HAP-1 (cell line): ENCODE measurements around the gene FYTTD1.

Experiments used
- DNase-seq, 2 experiments: peaks; one replicate each; pipeline ENCODE4 v3.0.0-alpha.2; 2016 to 2020; ENCODE audit warnings: low spot score in 2 of 2
- H3K27me3 ChIP-seq: fragments of 250-450 bp; sonication (Bioruptor Pico); 2 replicates; pipeline ENCODE4 v1.5.1; 2020; ENCODE audit warnings: low read depth, mild to moderate bottlenecking, moderate library complexity
- H3K36me3 ChIP-seq: fragments of 250-450 bp; sonication (Bioruptor Pico); replicated peaks from 2 replicates; pipeline ENCODE4 v1.5.1; 2020; ENCODE audit warnings: mild to moderate bottlenecking
- H3K4me1 ChIP-seq: fragments of 250-450 bp; sonication (Bioruptor Pico); 2 replicates; pipeline ENCODE4 v1.5.1; 2020; ENCODE audit warnings: mild to moderate bottlenecking
- H3K4me3 ChIP-seq: fragments of 250-450 bp; sonication (Bioruptor Pico); 2 replicates; pipeline ENCODE4 v1.5.1; 2020; ENCODE audit warnings: mild to moderate bottlenecking, moderate library complexity
- H3K9me3 ChIP-seq: fragments of 250-450 bp; sonication (Bioruptor Pico); 2 replicates; pipeline ENCODE4 v1.5.1; 2020; ENCODE audit warnings: mild to moderate bottlenecking, moderate library complexity
- in situ Hi-C: fragments of 300-500 bp; cut with MboI; formaldehyde crosslinking; loops from 3 replicates; pipeline ENCODE4 v1.14.3; 2020; ENCODE audit warnings: low sequenced_read_pairs, inconsistent platforms, mixed read lengths

FYTTD1 gene

GRCh38 chr3:197809356-197810020, 59.8 kb downstream of the FYTTD1 start:
- H3K36me3 ChIP-seq: no peaks in the 10 kb centered on the region; the same call in 1 of the 2 replicates
- DNase-seq: no peak
- no peak overlapping the region for H3K4me3 ChIP-seq
- H3K9me3 ChIP-seq: no peaks in the 10 kb centered on the region
- H3K27me3 ChIP-seq: no peaks in the 10 kb centered on the region
- in situ Hi-C loops: no loop called here
- no peaks in the 10 kb centered on the region for H3K4me1 ChIP-seq

GRCh38 chr3:197810901-197811300, 61.2 kb downstream of the FYTTD1 start:
- in situ Hi-C loops: no loop called here
- peaks cover 4% of the 10 kb centered on the region; the same call in 1 of the 2 replicates for H3K4me1 ChIP-seq
- no peak overlapping the region for H3K4me3 ChIP-seq
- no peak for DNase-seq
- no peaks in the 10 kb centered on the region for H3K27me3 ChIP-seq
- no peaks in the 10 kb centered on the region for H3K9me3 ChIP-seq
- no peaks in the 10 kb centered on the region for H3K36me3 ChIP-seq

GRCh38 chr3:197811343-197811742, 61.7 kb downstream of the FYTTD1 start:
- H3K36me3 ChIP-seq: no peaks in the 10 kb centered on the region
- no peak for DNase-seq
- in situ Hi-C loops: no loop called here
- no peaks in the 10 kb centered on the region for H3K9me3 ChIP-seq
- no peak overlapping the region for H3K4me3 ChIP-seq
- no peaks in the 10 kb centered on the region for H3K27me3 ChIP-seq
- peaks cover 4% of the 10 kb centered on the region; the same call in 1 of the 2 replicates for H3K4me1 ChIP-seq

GRCh38 chr3:197814372-197814771, 64.7 kb downstream of the FYTTD1 start:
- H3K4me3 ChIP-seq: no peak overlapping the region

GRCh38 chr3:197820550-197821335, 71.1 kb downstream of the FYTTD1 start:
- Histone ChIP-seq H3K4me1 (no peaks in the 10 kb centered on the region), H3K4me3 (no peak overlapping the region), H3K9me3 (no peaks in the 10 kb centered on the region), H3K27me3 (no peaks in the 10 kb centered on the region), H3K36me3 (peaks cover 5% of the 10 kb centered on the region)
- no peak for DNase-seq
- in situ Hi-C loops: no loop called here

More at GRCh38 chr3:197814372-197814771, 64.7 kb downstream of the FYTTD1 start:
- no peak for DNase-seq
- Histone ChIP-seq H3K4me1 (peaks cover 4% of the 10 kb centered on the region; the same call in 1 of the 2 replicates), H3K36me3 (no peaks in the 10 kb centered on the region), H3K27me3 (no peaks in the 10 kb centered on the region), H3K9me3 (no peaks in the 10 kb centered on the region)
- in situ Hi-C loops: no loop called here

GRCh38 chr3:197829397-197830045, 79.8 kb downstream of the FYTTD1 start:
- Histone ChIP-seq H3K4me1 (no peaks in the 10 kb centered on the region), H3K36me3 (peaks cover 16% of the 10 kb centered on the region), H3K9me3 (no peaks in the 10 kb centered on the region), H3K4me3 (no peak overlapping the region), H3K27me3 (no peaks in the 10 kb centered on the region)
- no peak for DNase-seq
- in situ Hi-C loops: no loop called here

- no peak for DNase-seq
- in situ Hi-C loops: no loop called here
- H3K4me3 ChIP-seq: no peak overlapping the region
These were observed 80.8 kb downstream of the FYTTD1 start for GRCh38 chr3:197830308-197830966.

GRCh38 chr3:197830967-197831313, 81.3 kb downstream of the FYTTD1 start:
- H3K4me3 ChIP-seq: no peak overlapping the region
- H3K27me3 ChIP-seq: no peaks in the 10 kb centered on the region
- no peaks in the 10 kb centered on the region for H3K9me3 ChIP-seq
- H3K4me1 ChIP-seq: no peaks in the 10 kb centered on the region
- DNase-seq: no peak
- peaks cover 16% of the 10 kb centered on the region for H3K36me3 ChIP-seq
- in situ Hi-C loops: no loop called here

More at GRCh38 chr3:197830308-197830966, 80.8 kb downstream of the FYTTD1 start:
- peaks cover 16% of the 10 kb centered on the region for H3K36me3 ChIP-seq
- no peaks in the 10 kb centered on the region for H3K4me1 ChIP-seq
- H3K27me3 ChIP-seq: no peaks in the 10 kb centered on the region
- H3K9me3 ChIP-seq: no peaks in the 10 kb centered on the region

GRCh38 chr3:197833930-197834715, 84.4 kb downstream of the FYTTD1 start:
- Histone ChIP-seq H3K36me3 (peaks cover 21% of the 10 kb centered on the region), H3K27me3 (no peaks in the 10 kb centered on the region), H3K4me3 (no peak overlapping the region), H3K9me3 (no peaks in the 10 kb centered on the region), H3K4me1 (no peaks in the 10 kb centered on the region)
- in situ Hi-C loops: no loop called here
- no peak for DNase-seq

- Histone ChIP-seq H3K4me3 (no peak overlapping the region), H3K4me1 (0 out of 2 replicates have a peak, but pooled peaks cover 2% of the 10 kb centered on the region), H3K36me3 (peaks cover 30% of the 10 kb centered on the region), H3K27me3 (no peaks in the 10 kb centered on the region), H3K9me3 (no peaks in the 10 kb centered on the region)
- no peak for DNase-seq
- in situ Hi-C loops: no loop called here
These were observed 85.8 kb downstream of the FYTTD1 start for GRCh38 chr3:197835509-197835908.

GRCh38 chr3:197836244-197836643, 86.6 kb downstream of the FYTTD1 start:
- Histone ChIP-seq H3K4me3 (no peak overlapping the region), H3K9me3 (no peaks in the 10 kb centered on the region), H3K4me1 (0 out of 2 replicates have a peak, but pooled peaks cover 2% of the 10 kb centered on the region), H3K27me3 (no peaks in the 10 kb centered on the region), H3K36me3 (peaks cover 33% of the 10 kb centered on the region)
- in situ Hi-C loops: no loop called here
- DNase-seq: no peak
